Spleen (tissue), 11 donors: ENCODE data around the gene PARD6A. TPM values are rescaled to one million over a fixed set of nuclear protein-coding genes. Genes with fewer than 3 reads are reported as not detected.

Source experiments
- DNase-seq: peaks from one replicate; pipeline ENCODE4 v3.0.0-alpha.2; 2020
- H3K27ac ChIP-seq, 8 donors: fragments of 200-600 bp; sonication (generic) in 7 of 8; 1 replicate in 4 of 8; 2 replicates in 4 of 8; pipeline versions ENCODE4 v1.5.0 to v1.8.0; 2016 to 2021; ENCODE audit warnings: inconsistent platforms in 4 of 8, mild to moderate bottlenecking in 4 of 8, moderate library complexity in 1 of 8
- H3K27me3 ChIP-seq, 7 donors: fragments of 200-600 bp; sonication (generic) in 6 of 7; replicated peaks in 1 of 7; 1 replicate in 4 of 7; 2 replicates in 3 of 7; pipeline versions ENCODE4 v1.5.0 to v1.8.0; 2016 to 2021; ENCODE audit warnings: inconsistent platforms in 3 of 7, mild to moderate bottlenecking in 1 of 7
- H3K36me3 ChIP-seq, 6 donors: fragments of 200-600 bp; sonication (generic) in 5 of 6; 1 replicate in 4 of 6; 2 replicates in 2 of 6; pipeline versions ENCODE4 v1.5.0 to v1.8.0; 2016 to 2021; ENCODE audit warnings: inconsistent platforms in 2 of 6
- H3K4me1 ChIP-seq, 6 donors: fragments of 200-600 bp; sonication (generic) in 5 of 6; 1 replicate in 3 of 6; 2 replicates in 3 of 6; pipeline versions ENCODE4 v1.5.0 to v1.8.0; 2016 to 2021; ENCODE audit warnings: inconsistent platforms in 3 of 6
- H3K4me3 ChIP-seq, 8 donors: fragments of 200-600 bp; sonication (generic) in 7 of 8; 1 replicate in 4 of 8; 2 replicates in 4 of 8; pipeline versions ENCODE4 v1.5.0 to v1.8.0; 2016 to 2021; ENCODE audit warnings: inconsistent platforms in 4 of 8, mild to moderate bottlenecking in 4 of 8, moderate library complexity in 2 of 8
- H3K9me3 ChIP-seq, 8 donors: fragments of 200-600 bp; sonication (generic) in 7 of 8; 1 replicate in 4 of 8; 2 replicates in 4 of 8; pipeline versions ENCODE4 v1.5.0 to v1.8.0; 2016 to 2021; ENCODE audit warnings: inconsistent platforms in 4 of 8
- CTCF ChIP-seq, 11 experiments: fragments of 200-600 bp in 7 of 11; fragments of 450-650 bp in 4 of 11; sonication (generic) in 4 of 11; IDR thresholded peaks in 8 of 11; conservative IDR thresholded peaks in 3 of 11; 1 replicate in 7 of 11; 2 replicates in 4 of 11; pipeline versions ENCODE4 v1.4.0 to v1.8.0; 2016 to 2021; ENCODE audit warnings: antibody characterized with exemption in 11 of 11, inconsistent platforms in 4 of 11, mild to moderate bottlenecking in 1 of 11
- POLR2A ChIP-seq, 3 donors: fragments of 450-650 bp; IDR thresholded peaks; one replicate each; pipeline ENCODE4 v1.5.1; 2017; ENCODE audit warnings: antibody characterized with exemption in 3 of 3, mild to moderate bottlenecking in 1 of 3
- POLR2AphosphoS5 ChIP-seq, 3 donors: sonication (generic); formaldehyde crosslinking; IDR thresholded peaks; one replicate each; pipeline ENCODE4 v1.5.1; 2017; ENCODE audit warnings: antibody characterized with exemption in 3 of 3
- WGBS, 5 donors: extraction: QIAGEN DNeasy Blood & Tissue Kit in 3 of 5; methylation state at CpG; one replicate each; pipeline versions ENCODE4 v1.1.5 to v1.1.7; 2013 to 2018; 5-methylcytosine and 5-hydroxymethylcytosine counted together
- intact Hi-C: fragments of 100-400 bp; cut with DNase I; formaldehyde crosslinking; loops from one replicate; pipeline ENCODE4 v1.15.0; 2023; ENCODE audit warnings: low total_unique reads
- polyA plus RNA-seq, 3 donors: library from polyadenylated mRNA; stranded (reverse); fragments of 200-250 nt; gene quantifications; one replicate each; pipeline ENCODE4 v1.2.1, GENCODE V29; 2013
- total RNA-seq, 7 donors: library from RNA; depleted of rRNA in 3 of 7; stranded (reverse); fragments of >200 nt in 3 of 7; fragmentation: NEBNext Ultra II Directional in 4 of 7; extraction: Animal tissue kit (Norgen Biotek cat#: 25700) in 4 of 7; gene quantifications; one replicate each; pipeline versions ENCODE4 v1.1.0 to v1.2.1, GENCODE V29; 2016 to 2021
- donor health status: healthy with polysubstance abuse.
- donor health status: DM: no; HTN: no; CAD: no; lungs with moderate emphysema.
- donor health status: DM: no; HTN: no; CAD: no.
- donor health status: Bipolar disorder and iron deficiency.
- donor health status: healthy.
- donor health status: DM: no; HTN: no; CAD: no.
- donor health status: DM: yes; HTN: yes; CAD: no.

The PARD6A gene
- total and polyA plus RNA-seq, 10 donors: 3.3 to 13.8 (median 6.7) TPM

- intact Hi-C loops: no loop called here
Observed at GRCh38 chr16:67667453-67667816, 6.7 kb downstream of the PARD6A start.

GRCh38 chr16:67667817-67668494 lies 7.2 kb downstream of the PARD6A start:
- Histone ChIP-seq H3K4me3 (peak overlapping the region in 6 of 8 donors; percentile 75 to 84 (median 80)), H3K27ac (peak overlapping the region; percentile 74 to 95 (median 90)), H3K9me3 (no peaks in the 10 kb centered on the region), H3K36me3 (peaks cover 0 to 18% (median 0%) of the 10 kb centered on the region in 6 donors), H3K27me3 (no peaks in the 10 kb centered on the region), H3K4me1 (peaks cover 27 to 88% (median 60%) of the 10 kb centered on the region in 6 donors)
- intact Hi-C loops: no loop called here
- peak; percentile 93 for DNase-seq
- no peak for TF ChIP-seq POLR2A (IDR thresholded peaks at IDR 0.05)
- TF ChIP-seq CTCF (IDR thresholded peaks at IDR 0.05 in 8 of 11, conservative IDR thresholded peaks at IDR 0.05 in 3 of 11): peak; percentile 69 to 91 (median 86)
- TF ChIP-seq POLR2AphosphoS5 (IDR thresholded peaks at IDR 0.05): peak; percentile 77 to 80 (median 77)
- 24 to 29% (median 27%) methylated on average over 13 to 18 of the region's 18 CpGs for WGBS, 5 donors

More at GRCh38 chr16:67667453-67667816, 6.7 kb downstream of the PARD6A start:
- H3K27me3 ChIP-seq: no peaks in the 10 kb centered on the region
- WGBS, 5 donors: 43 to 57% (median 46%) methylated on average over 5 to 10 of the region's 10 CpGs
- peaks cover 0 to 23% (median 0%) of the 10 kb centered on the region in 6 donors for H3K36me3 ChIP-seq
- H3K9me3 ChIP-seq: no peaks in the 10 kb centered on the region
- H3K27ac ChIP-seq: peak overlapping the region; percentile 74 to 95 (median 90)
- H3K4me1 ChIP-seq: peaks cover 24 to 84% (median 54%) of the 10 kb centered on the region in 6 donors
- DNase-seq: no peak
- peak overlapping the region; percentile 65 to 84 (median 80) for H3K4me3 ChIP-seq
- TF ChIP-seq CTCF (IDR thresholded peaks at IDR 0.05 in 8 of 11, conservative IDR thresholded peaks at IDR 0.05 in 3 of 11): no peak
- no peak for TF ChIP-seq POLR2AphosphoS5 (IDR thresholded peaks at IDR 0.05)

- intact Hi-C loops: no loop called here
- Histone ChIP-seq H3K4me1 (peaks cover 33 to 88% (median 66%) of the 10 kb centered on the region in 6 donors), H3K36me3 (peaks cover 0 to 12% (median 0%) of the 10 kb centered on the region in 6 donors), H3K9me3 (no peaks in the 10 kb centered on the region), H3K4me3 (peak overlapping the region in 1 of 8 donors; percentile 79), H3K27ac (peak overlapping the region; percentile 24 to 95 (median 90)), H3K27me3 (no peaks in the 10 kb centered on the region)
- no peak for DNase-seq
- no peak for TF ChIP-seq POLR2A (IDR thresholded peaks at IDR 0.05)
- TF ChIP-seq CTCF (IDR thresholded peaks at IDR 0.05 in 8 of 11, conservative IDR thresholded peaks at IDR 0.05 in 3 of 11): peak in 2 of 11 experiments; percentile 4 to 5
- TF ChIP-seq POLR2AphosphoS5 (IDR thresholded peaks at IDR 0.05): no peak
- 58 to 81% (median 74%) methylated on average over 4 to 6 of the region's 6 CpGs for WGBS, 5 donors
Observed at GRCh38 chr16:67668495-67669157, 7.9 kb downstream of the PARD6A start.
